GM12875 (cell line): ENCODE data around the gene CNDP1.

ENCODE experiments used
- H3K4me3 ChIP-seq: one replicate; pipeline ENCODE4 v1.5.1; 2011; ENCODE audit warnings: low read depth, low read length, control low read depth
- CTCF ChIP-seq: IDR thresholded peaks from 2 replicates; pipeline ENCODE4 v1.5.1; 2011; ENCODE audit warnings: low read depth, mild to moderate bottlenecking, control low read depth, inconsistent platforms, low read length, moderate library complexity, borderline replicate concordance; ENCODE audit not compliant: insufficient read depth

Gene CNDP1

GRCh38 chr18:74528913-74529312 is 5.4 kb upstream of the CNDP1 start:
- TF ChIP-seq CTCF: no peak
- H3K4me3 ChIP-seq: no peak overlapping the region

GRCh38 chr18:74529378-74529777 is 4.9 kb upstream of the CNDP1 start:
- H3K4me3 ChIP-seq: no peak overlapping the region
- no peak for TF ChIP-seq CTCF

- no peak overlapping the region for H3K4me3 ChIP-seq
- TF ChIP-seq CTCF: no peak
Observed at GRCh38 chr18:74529811-74530583, 4.3 kb upstream of the CNDP1 start.

- H3K4me3 ChIP-seq: no peak overlapping the region
- no peak for TF ChIP-seq CTCF
Observed at GRCh38 chr18:74530584-74530862, 3.8 kb upstream of the CNDP1 start.

GRCh38 chr18:74531043-74531442 is 3.3 kb upstream of the CNDP1 start:
- TF ChIP-seq CTCF: no peak
- no peak overlapping the region for H3K4me3 ChIP-seq

- TF ChIP-seq CTCF: no peak
- no peak overlapping the region for H3K4me3 ChIP-seq
Observed at GRCh38 chr18:74532511-74533025, 1.7 kb upstream of the CNDP1 start.

GRCh38 chr18:74533666-74534065 is 634 bp upstream of the CNDP1 start:
- H3K4me3 ChIP-seq: no peak overlapping the region
- TF ChIP-seq CTCF: no peak
